ENCODE measurements around the gene LIN9. TPM values are rescaled to one million over a fixed set of nuclear protein-coding genes. Genes with fewer than 3 reads are reported as not detected.

Gene LIN9
- total and polyA plus RNA-seq, 5 donors from 2014 or later: 3.1 to 6.7 (median 4.3) TPM

- Mint-ChIP-seq H3K27ac (no peak overlapping the region), H3K4me1 (no peaks in the 10 kb centered on the region), H3K36me3 (no peaks in the 10 kb centered on the region), H3K9me3 (peaks cover 0 to 2% (median 0%) of the 10 kb centered on the region in 7 donors), H3K27me3 (peaks cover 40% of the 10 kb centered on the region), H3K4me3 (no peak overlapping the region)
- ATAC-seq (ENCODE audit: low read depth in 2 of 2) (no peak), DNase-seq (no peak)
- Histone ChIP-seq H3K4me3 (ENCODE audit: low read depth, low read length) (no peak overlapping the region), H3K4me1 (ENCODE audit: control insufficient read depth, insufficient read depth, low read length, poor library complexity, severe bottlenecking) (no peaks in the 10 kb centered on the region), H3K9me3 (ENCODE audit: control insufficient read depth in 2 of 2, low read length in 2 of 2) (no peaks in the 10 kb centered on the region), H3K27me3 (ENCODE audit: control insufficient read depth, insufficient read depth, low read length) (peaks cover 9% of the 10 kb centered on the region), H3K36me3 (ENCODE audit: control insufficient read depth, insufficient read depth, low read length) (no peaks in the 10 kb centered on the region), H3K27ac (ENCODE audit: insufficient read depth, low read length, poor library complexity, severe bottlenecking) (no peak overlapping the region)
Measured at GRCh38 chr1:226318471-226318870, 9.5 kb upstream of the LIN9 start.

DNA sequence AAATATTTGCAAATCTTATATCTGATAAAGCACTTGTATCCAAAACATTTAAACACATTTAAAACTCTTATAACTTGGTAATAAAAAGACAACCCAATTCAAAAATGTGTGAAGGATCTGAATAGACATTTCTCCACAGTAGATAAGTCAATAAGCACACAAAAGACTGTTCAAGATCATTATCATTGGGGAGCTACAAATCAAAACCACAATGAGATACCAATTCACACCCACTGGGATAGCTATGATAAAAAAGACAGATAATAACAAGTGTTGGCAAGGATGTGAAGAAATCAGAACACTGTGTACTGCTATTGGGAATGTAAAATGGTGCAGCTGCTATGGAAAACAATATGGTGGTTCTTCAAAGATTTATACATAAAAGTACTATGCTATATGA, 5.1 kb upstream of the LIN9 start:
- Mint-ChIP-seq H3K4me1 (peaks cover 0 to 10% (median 4%) of the 10 kb centered on the region in 4 donors), H3K36me3 (no peaks in the 10 kb centered on the region), H3K27me3 (peaks cover 34% of the 10 kb centered on the region), H3K4me3 (no peak overlapping the region), H3K9me3 (peaks cover 0 to 2% (median 0%) of the 10 kb centered on the region in 7 donors), H3K27ac (no peak overlapping the region)
- ATAC-seq (ENCODE audit: low read depth in 2 of 2): no peak
- Histone ChIP-seq H3K27me3 (ENCODE audit: control insufficient read depth, insufficient read depth, low read length) (peaks cover 20% of the 10 kb centered on the region), H3K4me1 (ENCODE audit: control insufficient read depth, insufficient read depth, low read length, poor library complexity, severe bottlenecking) (peaks cover 6% of the 10 kb centered on the region), H3K36me3 (ENCODE audit: control insufficient read depth, insufficient read depth, low read length) (no peaks in the 10 kb centered on the region), H3K27ac (ENCODE audit: insufficient read depth, low read length, poor library complexity, severe bottlenecking) (no peak overlapping the region), H3K9me3 (ENCODE audit: control insufficient read depth in 2 of 2, low read length in 2 of 2) (no peaks in the 10 kb centered on the region), H3K4me3 (ENCODE audit: low read depth, low read length) (no peak overlapping the region)
- no peak for DNase-seq

DNA sequence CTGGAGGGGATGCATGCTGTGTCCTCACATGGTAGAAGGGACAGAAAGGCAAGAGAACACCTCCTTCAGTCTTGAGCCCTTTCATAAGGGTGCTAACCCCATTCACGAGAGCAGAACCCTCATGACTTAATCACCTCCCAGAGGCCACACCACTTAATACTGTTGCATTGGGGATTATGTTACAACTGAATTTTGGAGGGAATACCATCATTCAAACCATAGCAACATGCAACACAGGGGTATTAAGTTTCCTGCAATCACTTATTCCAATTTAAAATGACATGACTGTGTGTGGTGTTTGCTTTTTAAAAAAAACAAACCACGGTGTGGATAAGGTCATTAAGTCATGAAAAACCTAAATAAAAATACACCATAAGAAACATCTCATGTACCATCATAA, 3.1 kb upstream of the LIN9 start:
- Histone ChIP-seq H3K9me3 (ENCODE audit: control insufficient read depth in 2 of 2, low read length in 2 of 2) (no peaks in the 10 kb centered on the region), H3K27ac (ENCODE audit: insufficient read depth, low read length, poor library complexity, severe bottlenecking) (no peak overlapping the region), H3K4me1 (ENCODE audit: control insufficient read depth, insufficient read depth, low read length, poor library complexity, severe bottlenecking) (peaks cover 16% of the 10 kb centered on the region), H3K4me3 (ENCODE audit: low read depth, low read length) (no peak overlapping the region), H3K27me3 (ENCODE audit: control insufficient read depth, insufficient read depth, low read length) (peaks cover 17% of the 10 kb centered on the region), H3K36me3 (ENCODE audit: control insufficient read depth, insufficient read depth, low read length) (no peaks in the 10 kb centered on the region)
- ATAC-seq (ENCODE audit: low read depth in 2 of 2) (no peak), DNase-seq (no peak)
- Mint-ChIP-seq H3K4me1 (peaks cover 2 to 21% (median 6%) of the 10 kb centered on the region in 4 donors), H3K36me3 (no peaks in the 10 kb centered on the region), H3K9me3 (no peaks in the 10 kb centered on the region), H3K27me3 (peaks cover 34% of the 10 kb centered on the region), H3K27ac (no peak overlapping the region), H3K4me3 (no peak overlapping the region)

DNA sequence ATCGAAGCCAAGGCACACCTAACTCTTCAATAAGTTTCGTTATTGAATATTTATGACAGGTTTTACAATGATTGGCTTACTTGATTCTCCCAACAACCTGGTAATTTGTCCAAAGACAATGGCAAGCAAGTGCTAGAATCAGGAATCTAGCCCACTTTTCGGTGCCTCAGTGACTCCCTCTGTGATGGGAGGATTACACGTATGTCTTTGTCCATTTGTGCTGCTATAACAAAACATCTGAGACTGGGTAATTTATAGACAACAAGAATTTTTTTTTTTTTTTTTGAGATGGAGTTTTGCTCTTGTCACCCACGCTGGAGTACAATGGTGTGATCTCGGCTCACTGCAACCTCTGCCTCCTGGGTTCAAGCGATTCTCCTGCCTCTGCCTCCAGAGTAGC, 2.4 kb upstream of the LIN9 start:
- Mint-ChIP-seq H3K4me3 (peak overlapping the region in 1 of 4 donors; percentile 94), H3K27me3 (peaks cover 30% of the 10 kb centered on the region)

GRCh38 chr1:226310637-226311195, 1.8 kb upstream of the LIN9 start:
- H3K4me3 Mint-ChIP-seq: peak overlapping the region; percentile 33 to 94 (median 82)
- Histone ChIP-seq H3K4me1 (ENCODE audit: control insufficient read depth, insufficient read depth, low read length, poor library complexity, severe bottlenecking) (peaks cover 16% of the 10 kb centered on the region), H3K4me3 (ENCODE audit: low read depth, low read length) (no peak overlapping the region), H3K36me3 (ENCODE audit: control insufficient read depth, insufficient read depth, low read length) (no peaks in the 10 kb centered on the region), H3K27me3 (ENCODE audit: control insufficient read depth, insufficient read depth, low read length) (peaks cover 13% of the 10 kb centered on the region), H3K27ac (ENCODE audit: insufficient read depth, low read length, poor library complexity, severe bottlenecking) (no peak overlapping the region), H3K9me3 (ENCODE audit: control insufficient read depth in 2 of 2, low read length in 2 of 2) (no peaks in the 10 kb centered on the region)
- H3K27ac Mint-ChIP-seq: no peak overlapping the region
- peaks cover 28% of the 10 kb centered on the region for H3K27me3 Mint-ChIP-seq
- ATAC-seq (ENCODE audit: low read depth in 2 of 2) (no peak), DNase-seq (no peak)
- H3K36me3 Mint-ChIP-seq: no peaks in the 10 kb centered on the region
- H3K9me3 Mint-ChIP-seq: no peaks in the 10 kb centered on the region
- peaks cover 7 to 32% (median 13%) of the 10 kb centered on the region in 4 donors for H3K4me1 Mint-ChIP-seq

More for the DNA sequence above, 2.4 kb upstream of the LIN9 start:
- ATAC-seq (ENCODE audit: low read depth in 2 of 2) (no peak), DNase-seq (no peak)
- Mint-ChIP-seq H3K36me3 (no peaks in the 10 kb centered on the region), H3K9me3 (no peaks in the 10 kb centered on the region), H3K4me1 (peaks cover 6 to 27% (median 10%) of the 10 kb centered on the region in 4 donors), H3K27ac (no peak overlapping the region)
- Histone ChIP-seq H3K9me3 (ENCODE audit: control insufficient read depth in 2 of 2, low read length in 2 of 2) (no peaks in the 10 kb centered on the region), H3K36me3 (ENCODE audit: control insufficient read depth, insufficient read depth, low read length) (no peaks in the 10 kb centered on the region), H3K4me3 (ENCODE audit: low read depth, low read length) (no peak overlapping the region), H3K27me3 (ENCODE audit: control insufficient read depth, insufficient read depth, low read length) (peaks cover 17% of the 10 kb centered on the region), H3K27ac (ENCODE audit: insufficient read depth, low read length, poor library complexity, severe bottlenecking) (no peak overlapping the region), H3K4me1 (ENCODE audit: control insufficient read depth, insufficient read depth, low read length, poor library complexity, severe bottlenecking) (peaks cover 16% of the 10 kb centered on the region)

DNA sequence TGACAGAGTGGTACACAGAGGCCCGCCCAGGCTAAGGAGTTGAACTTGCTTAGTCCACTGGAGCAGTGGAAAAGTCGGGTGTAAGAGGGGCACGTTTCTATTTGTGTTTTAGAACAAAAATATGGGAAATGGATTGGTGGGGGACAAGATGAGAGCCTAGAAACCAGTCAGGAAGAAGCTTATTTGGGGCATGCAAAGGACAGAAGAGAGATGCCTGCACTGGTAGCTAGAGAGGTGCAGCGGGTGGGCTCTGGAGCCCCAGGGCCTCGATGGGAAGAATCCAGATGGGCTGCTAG, 1.2 kb upstream of the LIN9 start:
- Mint-ChIP-seq H3K27me3 (peaks cover 24% of the 10 kb centered on the region), H3K27ac (no peak overlapping the region), H3K4me1 (peaks cover 9 to 38% (median 13%) of the 10 kb centered on the region in 4 donors), H3K4me3 (peak overlapping the region; percentile 33 to 94 (median 82)), H3K9me3 (no peaks in the 10 kb centered on the region), H3K36me3 (no peaks in the 10 kb centered on the region)
- peaks cover 11% of the 10 kb centered on the region for H3K27me3 ChIP-seq (ENCODE audit: control insufficient read depth, insufficient read depth, low read length)
- H3K36me3 ChIP-seq (ENCODE audit: control insufficient read depth, insufficient read depth, low read length): no peaks in the 10 kb centered on the region
- DNase-seq (no peak), ATAC-seq (ENCODE audit: low read depth in 2 of 2) (no peak)
- H3K4me1 ChIP-seq (ENCODE audit: control insufficient read depth, insufficient read depth, low read length, poor library complexity, severe bottlenecking): peaks cover 16% of the 10 kb centered on the region
- H3K4me3 ChIP-seq (ENCODE audit: low read depth, low read length): peak overlapping the region; percentile 56
- no peaks in the 10 kb centered on the region for H3K9me3 ChIP-seq (ENCODE audit: control insufficient read depth in 2 of 2, low read length in 2 of 2)
- H3K27ac ChIP-seq (ENCODE audit: insufficient read depth, low read length, poor library complexity, severe bottlenecking): no peak overlapping the region

DNA sequence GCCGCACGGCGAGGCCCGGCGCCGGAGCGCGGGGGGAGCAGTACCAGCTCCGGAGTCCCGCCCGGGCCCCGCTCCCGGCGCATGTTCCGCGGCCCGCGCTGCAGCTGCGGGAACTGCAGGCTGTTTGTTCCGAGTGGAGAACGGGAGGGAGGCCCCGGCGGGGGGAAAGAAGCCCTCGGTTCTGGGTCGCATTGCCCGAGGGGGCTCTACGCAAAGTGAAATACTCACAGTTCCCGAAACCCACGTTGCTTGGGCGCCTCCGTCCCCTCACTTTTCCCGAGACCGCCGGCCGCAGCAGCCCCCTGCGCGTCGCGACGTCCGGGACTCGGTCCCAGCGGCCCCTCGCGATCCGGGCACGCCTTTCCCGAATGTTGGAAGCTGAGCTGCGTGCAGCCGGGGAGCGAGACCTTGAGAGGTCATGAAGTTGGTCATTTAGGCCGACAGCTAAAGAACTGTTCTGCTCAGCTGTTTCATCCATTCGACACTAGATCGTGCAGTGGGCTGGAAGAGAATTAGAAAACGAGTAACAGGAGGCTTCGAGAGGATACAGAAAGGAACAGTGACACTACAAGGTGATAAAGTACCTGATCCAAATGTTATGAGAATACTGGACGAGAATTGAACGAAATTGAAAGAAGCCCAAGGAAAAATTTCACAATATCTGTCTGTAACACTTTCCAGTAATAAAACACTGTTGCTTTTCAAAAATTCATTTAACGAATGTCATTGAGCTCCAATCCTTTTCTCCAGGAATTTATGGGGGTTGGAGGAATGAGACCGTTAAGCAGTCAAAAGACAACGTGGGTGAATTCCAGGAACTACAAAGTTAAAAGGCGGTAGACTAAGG, 657 bp upstream of the LIN9 start:
- Mint-ChIP-seq H3K4me3 (peak overlapping the region; percentile 78 to 94 (median 82)), H3K9me3 (no peaks in the 10 kb centered on the region), H3K36me3 (no peaks in the 10 kb centered on the region), H3K27me3 (peaks cover 21% of the 10 kb centered on the region), H3K27ac (no peak overlapping the region), H3K4me1 (peaks cover 10 to 41% (median 15%) of the 10 kb centered on the region in 4 donors)
- peaks cover 11% of the 10 kb centered on the region for H3K27me3 ChIP-seq (ENCODE audit: control insufficient read depth, insufficient read depth, low read length)
- H3K36me3 ChIP-seq (ENCODE audit: control insufficient read depth, insufficient read depth, low read length): no peaks in the 10 kb centered on the region
- ATAC-seq (ENCODE audit: low read depth in 2 of 2) (peak in 1 of 2 donors; percentile 41), DNase-seq (peak in 2 of 3 donors; percentile 11 to 28)
- H3K9me3 ChIP-seq (ENCODE audit: control insufficient read depth in 2 of 2, low read length in 2 of 2): no peaks in the 10 kb centered on the region
- H3K27ac ChIP-seq (ENCODE audit: insufficient read depth, low read length, poor library complexity, severe bottlenecking): no peak overlapping the region
- peak overlapping the region; percentile 56 for H3K4me3 ChIP-seq (ENCODE audit: low read depth, low read length)
- H3K4me1 ChIP-seq (ENCODE audit: control insufficient read depth, insufficient read depth, low read length, poor library complexity, severe bottlenecking): peaks cover 16% of the 10 kb centered on the region
